Keratinocyte (primary cell): ENCODE results near the gene ZNF236. TPM values are rescaled to one million over a fixed set of nuclear protein-coding genes. Genes with fewer than 3 reads are reported as not detected.

Experiments
- DNase-seq: peaks from one replicate; pipeline ENCODE4 v3.0.0-alpha.2; 2011; ENCODE audit warnings: low read depth, missing footprints, low spot score
- FAIRE-seq: peaks from 2 replicates; lab custom pipeline; 2011; peaks lifted over from hg19 to GRCh38; lab: Jason Lieb, UNC
- H2AFZ ChIP-seq: 2 replicates; pipeline ENCODE4 v1.6.0; 2012; ENCODE audit warnings: low read length, control low read depth, inconsistent platforms; ENCODE audit not compliant: control insufficient read depth
- H3K27ac ChIP-seq: 2 replicates; pipeline ENCODE4 v1.5.1; 2011; ENCODE audit warnings: low read length; ENCODE audit not compliant: control insufficient read depth, insufficient read depth
- H3K27me3 ChIP-seq: 3 replicates; pipeline ENCODE4 v1.6.0; 2011; ENCODE audit warnings: low read length; ENCODE audit not compliant: control insufficient read depth, insufficient read depth; ENCODE audit errors: extremely low read depth
- H3K36me3 ChIP-seq, 2 experiments: 2 replicates in 1 of 2; 3 replicates in 1 of 2; pipeline ENCODE4 v1.5.1; 2011; ENCODE audit warnings: low read length in 2 of 2, mild to moderate bottlenecking in 1 of 2; ENCODE audit not compliant: control insufficient read depth in 2 of 2, insufficient read depth in 2 of 2; ENCODE audit errors: extremely low read depth in 1 of 2
- H3K4me1 ChIP-seq: 3 replicates; pipeline ENCODE4 v1.5.1; 2011; ENCODE audit warnings: low read length; ENCODE audit not compliant: control insufficient read depth, insufficient read depth; ENCODE audit errors: extremely low read depth
- H3K4me2 ChIP-seq: 3 replicates; pipeline ENCODE4 v1.6.0; 2011; ENCODE audit warnings: low read depth, low read length; ENCODE audit not compliant: control insufficient read depth, insufficient read depth; ENCODE audit errors: extremely low read depth
- H3K4me3 ChIP-seq, 3 experiments: fragments of 200-600 bp in 1 of 3; sonication (generic) in 1 of 3; 2 replicates in 2 of 3; 3 replicates in 1 of 3; pipeline ENCODE4 v1.5.1; 2011 to 2016; ENCODE audit warnings: low read length in 3 of 3, mild to moderate bottlenecking in 3 of 3, control low read depth in 2 of 3, inconsistent platforms in 1 of 3, low read depth in 1 of 3, mixed read lengths in 1 of 3, mixed run types in 1 of 3, moderate library complexity in 1 of 3; ENCODE audit not compliant: control insufficient read depth in 2 of 3, insufficient read depth in 2 of 3; ENCODE audit errors: extremely low read depth in 1 of 3
- H3K79me2 ChIP-seq: 2 replicates; pipeline ENCODE4 v1.6.0; 2012; ENCODE audit warnings: low read length; ENCODE audit not compliant: control insufficient read depth, insufficient read depth
- H3K9ac ChIP-seq: 3 replicates; pipeline ENCODE4 v1.6.0; 2011; ENCODE audit warnings: low read length; ENCODE audit not compliant: control insufficient read depth, insufficient read depth; ENCODE audit errors: extremely low read depth
- H3K9me1 ChIP-seq: 3 replicates; pipeline ENCODE4 v1.6.0; 2011; ENCODE audit warnings: low read length; ENCODE audit not compliant: control insufficient read depth, insufficient read depth; ENCODE audit errors: extremely low read depth
- H3K9me3 ChIP-seq: 2 replicates; pipeline ENCODE4 v1.5.1; 2012; ENCODE audit warnings: low read depth, low read length; ENCODE audit not compliant: control insufficient read depth
- H4K20me1 ChIP-seq: 3 replicates; pipeline ENCODE4 v1.6.0; 2011; ENCODE audit warnings: low read length; ENCODE audit not compliant: control insufficient read depth, insufficient read depth; ENCODE audit errors: extremely low read depth
- EZH2 ChIP-seq: IDR thresholded peaks from one replicate; pipeline ENCODE4 v1.6.1; 2012; ENCODE audit warnings: inconsistent platforms, mild to moderate bottlenecking, low read length, moderate library complexity
- dilution Hi-C: fragments of 300-500 bp; cut with MboI; formaldehyde crosslinking; loops from one replicate; pipeline ENCODE4 v1.7.0; 2020; ENCODE audit warnings: low sequenced_read_pairs; ENCODE audit not compliant: extremely low pct_ligation_motif_present
- polyA plus RNA-seq, 5 experiments: library from polyadenylated mRNA; depleted of rRNA in 3 of 5; stranded (reverse) in 3 of 5; stranded (forward) in 1 of 5; unstranded in 1 of 5; fragments of >200 nt; gene quantifications; 1 replicate in 1 of 5; 2 replicates in 3 of 5; 3 replicates in 1 of 5; pipeline versions ENCODE4 v1.2.1 to v1.2.3, GENCODE V29; 2011 to 2012; ENCODE audit warnings: missing spikeins in 2 of 5, low read depth in 1 of 5, low replicate concordance in 1 of 5
- TF ChIP-seq, protein P1 (sequence below), 3 experiments: IDR thresholded peaks in 1 of 3; conservative IDR thresholded peaks in 1 of 3; optimal IDR thresholded peaks in 1 of 3; 2 replicates in 2 of 3; 3 replicates in 1 of 3; pipeline versions ENCODE3 to v1.5.1; 2011; ENCODE audit warnings: low read length in 3 of 3, mild to moderate bottlenecking in 3 of 3, moderate library complexity in 2 of 3, control low read depth in 1 of 3, inconsistent platforms in 1 of 3; ENCODE audit not compliant: insufficient read depth in 2 of 3; ENCODE audit errors: extremely low read depth in 1 of 3

The ZNF236 gene
- polyA plus RNA-seq, 1 donor (not counting 4 experiments of a cell fraction or from before 2014, with no cell fraction given): 4.5 TPM

DNA sequence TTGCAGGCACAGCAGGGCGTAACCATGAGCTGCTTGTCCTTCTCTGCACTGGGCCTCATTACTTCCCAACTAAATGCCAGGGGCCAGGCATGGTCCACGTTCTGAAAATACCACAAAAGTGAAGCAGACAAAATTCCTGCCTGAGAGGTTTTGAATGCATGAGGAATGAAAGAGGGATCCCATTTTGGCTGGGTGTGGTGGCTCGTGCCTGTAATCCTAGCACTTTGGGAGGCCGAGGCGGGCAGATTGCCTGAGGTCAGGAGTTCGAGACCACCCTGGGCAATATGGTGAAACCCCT, 170.7 kb downstream of the ZNF236 start:
- H3K9ac ChIP-seq: no peak overlapping the region
- DNase-seq: no peak
- no peaks in the 10 kb centered on the region for H3K9me1 ChIP-seq
- H3K27me3 ChIP-seq: peaks cover 7% of the 10 kb centered on the region
- no peaks in the 10 kb centered on the region for H3K4me1 ChIP-seq
- no peak for TF ChIP-seq EZH2
- TF ChIP-seq, protein P1, sequence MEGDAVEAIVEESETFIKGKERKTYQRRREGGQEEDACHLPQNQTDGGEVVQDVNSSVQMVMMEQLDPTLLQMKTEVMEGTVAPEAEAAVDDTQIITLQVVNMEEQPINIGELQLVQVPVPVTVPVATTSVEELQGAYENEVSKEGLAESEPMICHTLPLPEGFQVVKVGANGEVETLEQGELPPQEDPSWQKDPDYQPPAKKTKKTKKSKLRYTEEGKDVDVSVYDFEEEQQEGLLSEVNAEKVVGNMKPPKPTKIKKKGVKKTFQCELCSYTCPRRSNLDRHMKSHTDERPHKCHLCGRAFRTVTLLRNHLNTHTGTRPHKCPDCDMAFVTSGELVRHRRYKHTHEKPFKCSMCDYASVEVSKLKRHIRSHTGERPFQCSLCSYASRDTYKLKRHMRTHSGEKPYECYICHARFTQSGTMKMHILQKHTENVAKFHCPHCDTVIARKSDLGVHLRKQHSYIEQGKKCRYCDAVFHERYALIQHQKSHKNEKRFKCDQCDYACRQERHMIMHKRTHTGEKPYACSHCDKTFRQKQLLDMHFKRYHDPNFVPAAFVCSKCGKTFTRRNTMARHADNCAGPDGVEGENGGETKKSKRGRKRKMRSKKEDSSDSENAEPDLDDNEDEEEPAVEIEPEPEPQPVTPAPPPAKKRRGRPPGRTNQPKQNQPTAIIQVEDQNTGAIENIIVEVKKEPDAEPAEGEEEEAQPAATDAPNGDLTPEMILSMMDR (optimal IDR thresholded peaks at IDR 0.05 in 1 of 3, IDR thresholded peaks at IDR 0.05 in 1 of 3, conservative IDR thresholded peaks at IDR 0.05 in 1 of 3; ENCODE audit: extremely low read depth in 1 of 3, insufficient read depth in 2 of 3, low read length in 3 of 3): no peak
- no peaks in the 10 kb centered on the region for H3K36me3 ChIP-seq
- dilution Hi-C loops: no loop called here
- no peak for FAIRE-seq
- H4K20me1 ChIP-seq: no peaks in the 10 kb centered on the region
- H3K27ac ChIP-seq: no peak overlapping the region
- H3K4me3 ChIP-seq: no peak overlapping the region
- H2AFZ ChIP-seq: no peak overlapping the region
- H3K79me2 ChIP-seq: no peaks in the 10 kb centered on the region
- H3K9me3 ChIP-seq: no peaks in the 10 kb centered on the region
- no peak overlapping the region for H3K4me2 ChIP-seq

DNA sequence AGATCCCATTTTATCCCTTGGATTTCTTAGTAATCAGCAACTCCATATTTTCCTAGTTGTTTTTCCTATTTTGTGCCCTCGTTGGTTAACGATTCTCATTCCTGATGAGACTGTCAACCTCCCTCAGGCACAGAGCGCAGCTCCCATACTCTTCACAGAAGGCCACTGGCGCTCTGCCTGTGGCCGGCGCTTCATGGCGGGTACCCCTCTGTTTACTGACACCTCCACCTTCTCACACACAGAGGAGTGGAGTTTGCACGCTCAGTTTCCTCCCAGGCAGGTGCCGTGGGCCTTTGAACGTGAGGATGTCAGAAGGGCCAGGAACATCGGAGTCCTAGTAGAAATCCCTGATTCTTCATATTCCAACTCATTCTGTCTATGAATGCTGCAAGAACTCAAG, 171.2 kb downstream of the ZNF236 start:
- Histone ChIP-seq H3K4me1 (no peaks in the 10 kb centered on the region), H3K9me3 (no peaks in the 10 kb centered on the region), H3K27ac (no peak overlapping the region), H3K36me3 (no peaks in the 10 kb centered on the region), H4K20me1 (no peaks in the 10 kb centered on the region), H3K79me2 (no peaks in the 10 kb centered on the region), H3K4me3 (no peak overlapping the region), H3K4me2 (no peak overlapping the region), H3K9ac (no peak overlapping the region), H2AFZ (no peak overlapping the region), H3K27me3 (peaks cover 7% of the 10 kb centered on the region), H3K9me1 (no peaks in the 10 kb centered on the region)
- DNase-seq (no peak), FAIRE-seq (no peak)
- TF ChIP-seq, protein P1 (optimal IDR thresholded peaks at IDR 0.05 in 1 of 3, IDR thresholded peaks at IDR 0.05 in 1 of 3, conservative IDR thresholded peaks at IDR 0.05 in 1 of 3; ENCODE audit: extremely low read depth in 1 of 3, insufficient read depth in 2 of 3, low read length in 3 of 3): no peak
- TF ChIP-seq EZH2: no peak
- dilution Hi-C loops: no loop called here
